22Rv1 (cell line): ENCODE results near the gene PXT1.

Experiments
- ZFX ChIP-seq: fragments of 450-650 bp; IDR thresholded peaks from 2 replicates; pipeline ENCODE4 v1.6.1; 2017; ENCODE audit warnings: antibody characterized with exemption, borderline replicate concordance
- TF ChIP-seq, protein P1 (sequence below): fragments of 450-650 bp; IDR thresholded peaks from 2 replicates; pipeline ENCODE4 v1.5.1; 2017; ENCODE audit warnings: mild to moderate bottlenecking

DNA sequence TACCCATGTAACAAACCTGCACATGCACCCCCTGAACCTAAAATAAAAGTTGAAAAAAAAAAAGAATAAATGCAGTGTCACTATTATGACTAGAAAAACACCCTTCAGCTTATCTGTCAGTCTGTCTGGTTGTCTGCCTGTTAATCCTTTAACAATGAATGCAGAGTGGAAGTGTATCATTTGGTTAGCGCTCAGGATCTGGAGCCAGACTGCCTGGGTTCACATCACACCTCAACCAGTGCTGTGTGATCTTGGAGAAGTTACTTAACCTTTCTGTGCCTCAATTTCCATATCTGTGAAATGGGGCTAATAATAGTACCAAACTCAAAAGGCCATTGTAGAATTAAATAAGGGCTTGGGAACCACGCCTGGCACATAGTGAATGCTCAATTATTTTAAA, 72.0 kb downstream of the PXT1 start:
- TF ChIP-seq, protein P1, sequence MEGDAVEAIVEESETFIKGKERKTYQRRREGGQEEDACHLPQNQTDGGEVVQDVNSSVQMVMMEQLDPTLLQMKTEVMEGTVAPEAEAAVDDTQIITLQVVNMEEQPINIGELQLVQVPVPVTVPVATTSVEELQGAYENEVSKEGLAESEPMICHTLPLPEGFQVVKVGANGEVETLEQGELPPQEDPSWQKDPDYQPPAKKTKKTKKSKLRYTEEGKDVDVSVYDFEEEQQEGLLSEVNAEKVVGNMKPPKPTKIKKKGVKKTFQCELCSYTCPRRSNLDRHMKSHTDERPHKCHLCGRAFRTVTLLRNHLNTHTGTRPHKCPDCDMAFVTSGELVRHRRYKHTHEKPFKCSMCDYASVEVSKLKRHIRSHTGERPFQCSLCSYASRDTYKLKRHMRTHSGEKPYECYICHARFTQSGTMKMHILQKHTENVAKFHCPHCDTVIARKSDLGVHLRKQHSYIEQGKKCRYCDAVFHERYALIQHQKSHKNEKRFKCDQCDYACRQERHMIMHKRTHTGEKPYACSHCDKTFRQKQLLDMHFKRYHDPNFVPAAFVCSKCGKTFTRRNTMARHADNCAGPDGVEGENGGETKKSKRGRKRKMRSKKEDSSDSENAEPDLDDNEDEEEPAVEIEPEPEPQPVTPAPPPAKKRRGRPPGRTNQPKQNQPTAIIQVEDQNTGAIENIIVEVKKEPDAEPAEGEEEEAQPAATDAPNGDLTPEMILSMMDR: no peak
- no peak for TF ChIP-seq ZFX
